ENCODE data around the gene PSKH1. TPM values are rescaled to one million over a fixed set of nuclear protein-coding genes. Genes with fewer than 3 reads are reported as not detected.

PSKH1 gene
- total and polyA plus RNA-seq, 2 donors = 8.8 to 12.6 TPM

GRCh38 chr16:67964477-67965131 is 71.5 kb downstream of the PSKH1 start:
- Histone ChIP-seq H3K27me3 (ENCODE audit: control insufficient read depth in 2 of 2, insufficient read depth in 1 of 2, low read length in 1 of 2) (no peaks in the 10 kb centered on the region), H3K4me1 (ENCODE audit: control insufficient read depth in 2 of 2, insufficient read depth in 2 of 2, low read length in 2 of 2) (peaks cover 48 to 61% of the 10 kb centered on the region in 2 donors), H3K27ac (ENCODE audit: low read depth in 1 of 2, low read length in 1 of 2) (peak overlapping the region; percentile 64 to 93), H3K9me3 (ENCODE audit: control insufficient read depth in 2 of 2, insufficient read depth in 1 of 2, low read length in 1 of 2) (no peaks in the 10 kb centered on the region), H3K36me3 (ENCODE audit: control insufficient read depth in 2 of 2, insufficient read depth in 2 of 2, low read length in 1 of 2) (peaks cover 32 to 41% of the 10 kb centered on the region in 2 donors), H3K4me3 (ENCODE audit: low read length in 2 of 2) (no peak overlapping the region)
- peak in 4 of 9 donors; percentile 68 to 87 (median 71) for DNase-seq (ENCODE audit: low read depth in 6 of 9, low spot score in 9 of 9)
- WGBS = 94% methylated on average over 6 of the region's 6 CpGs

DNA sequence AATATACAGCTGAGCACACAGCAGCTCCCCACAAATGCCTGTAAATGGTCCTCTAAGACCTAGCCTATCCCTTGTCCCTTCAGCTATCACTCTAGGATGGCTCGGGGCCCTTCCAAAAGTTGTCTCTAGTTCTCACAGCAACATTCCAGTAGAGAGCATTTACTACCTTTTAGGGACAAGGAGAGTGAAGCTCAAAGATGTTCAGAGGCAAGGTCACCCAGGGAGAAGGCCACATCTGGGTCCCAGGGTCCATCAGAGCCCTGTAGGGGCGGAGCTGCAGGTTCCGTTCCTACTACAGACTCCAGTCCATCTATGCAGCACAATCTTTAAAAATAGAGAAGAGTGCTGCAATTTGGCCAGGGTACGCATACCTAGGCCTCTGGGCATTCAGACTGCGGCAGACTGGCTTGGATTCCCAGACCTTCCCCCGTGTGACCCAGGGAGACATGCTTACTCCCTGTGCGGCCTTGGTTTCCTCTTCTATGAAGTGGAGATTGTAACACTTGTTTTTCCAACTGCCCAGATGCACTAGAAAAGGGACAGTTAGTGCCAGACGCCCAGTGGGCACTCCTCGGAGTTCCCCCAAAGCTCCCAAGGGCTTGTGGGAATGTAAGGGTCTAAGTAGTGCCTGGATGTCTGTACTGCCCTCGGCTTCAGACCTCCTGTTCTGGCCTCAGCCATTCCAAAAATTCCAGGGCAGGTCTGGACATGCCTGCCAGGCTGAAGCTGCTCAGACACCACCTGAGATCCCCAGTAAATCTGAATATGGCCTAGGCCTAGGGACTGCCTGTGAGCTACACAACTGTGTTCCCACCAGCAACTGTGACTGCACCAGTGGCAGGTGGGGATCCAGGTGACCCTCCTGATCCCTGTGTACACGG is 72.9 kb downstream of the PSKH1 start:
- H3K4me3 ChIP-seq (ENCODE audit: low read length in 2 of 2) = no peak overlapping the region
- H3K27ac ChIP-seq (ENCODE audit: low read depth in 1 of 2, low read length in 1 of 2) = peak overlapping the region; percentile 46 to 93
- no peaks in the 10 kb centered on the region for H3K9me3 ChIP-seq (ENCODE audit: control insufficient read depth in 2 of 2, insufficient read depth in 1 of 2, low read length in 1 of 2)
- WGBS = 95% methylated on average over 11 of the region's 11 CpGs
- H3K4me1 ChIP-seq (ENCODE audit: control insufficient read depth in 2 of 2, insufficient read depth in 2 of 2, low read length in 2 of 2) = peaks cover 48 to 61% of the 10 kb centered on the region in 2 donors
- DNase-seq (ENCODE audit: low read depth in 6 of 9, low spot score in 9 of 9) = no peak
- no peaks in the 10 kb centered on the region for H3K27me3 ChIP-seq (ENCODE audit: control insufficient read depth in 2 of 2, insufficient read depth in 1 of 2, low read length in 1 of 2)
- H3K36me3 ChIP-seq (ENCODE audit: control insufficient read depth in 2 of 2, insufficient read depth in 2 of 2, low read length in 1 of 2) = peaks cover 21 to 28% of the 10 kb centered on the region in 2 donors

DNA sequence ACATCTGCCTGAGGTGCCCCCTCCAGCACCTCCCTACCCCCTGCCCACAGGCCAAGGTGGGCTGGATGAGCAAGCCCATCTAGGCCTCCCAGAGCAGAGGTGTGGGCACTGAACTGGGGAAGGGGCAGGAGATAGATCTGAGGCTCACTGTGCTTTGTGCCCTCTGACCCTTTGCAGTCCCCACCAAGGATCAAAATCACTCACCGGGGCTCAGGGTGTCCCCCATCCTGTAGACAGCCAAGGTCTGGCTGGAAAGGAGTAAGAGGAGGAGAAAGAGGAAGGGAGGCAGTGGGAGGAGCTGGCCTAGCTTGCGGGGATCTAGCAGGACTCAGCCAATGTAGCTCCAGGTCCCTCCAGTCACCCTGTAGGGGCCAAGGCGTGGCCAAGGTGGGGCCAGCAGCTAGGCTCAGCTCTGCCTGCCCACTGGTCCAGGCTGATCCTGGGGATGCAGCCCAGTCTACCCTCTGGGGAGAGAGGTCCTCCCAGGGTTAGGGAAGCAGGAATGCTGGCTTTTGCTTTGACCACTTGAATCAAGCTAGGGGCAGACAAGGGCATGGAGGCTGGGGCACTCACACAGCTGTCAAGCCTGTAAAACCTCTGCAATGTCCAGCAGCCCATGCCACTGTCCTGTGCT is 73.6 kb downstream of the PSKH1 start:
- DNase-seq (ENCODE audit: low read depth in 6 of 9, low spot score in 9 of 9) = no peak
- H3K27ac ChIP-seq (ENCODE audit: low read depth in 1 of 2, low read length in 1 of 2) = peak overlapping the region in 1 of 2 donors; percentile 46

DNA sequence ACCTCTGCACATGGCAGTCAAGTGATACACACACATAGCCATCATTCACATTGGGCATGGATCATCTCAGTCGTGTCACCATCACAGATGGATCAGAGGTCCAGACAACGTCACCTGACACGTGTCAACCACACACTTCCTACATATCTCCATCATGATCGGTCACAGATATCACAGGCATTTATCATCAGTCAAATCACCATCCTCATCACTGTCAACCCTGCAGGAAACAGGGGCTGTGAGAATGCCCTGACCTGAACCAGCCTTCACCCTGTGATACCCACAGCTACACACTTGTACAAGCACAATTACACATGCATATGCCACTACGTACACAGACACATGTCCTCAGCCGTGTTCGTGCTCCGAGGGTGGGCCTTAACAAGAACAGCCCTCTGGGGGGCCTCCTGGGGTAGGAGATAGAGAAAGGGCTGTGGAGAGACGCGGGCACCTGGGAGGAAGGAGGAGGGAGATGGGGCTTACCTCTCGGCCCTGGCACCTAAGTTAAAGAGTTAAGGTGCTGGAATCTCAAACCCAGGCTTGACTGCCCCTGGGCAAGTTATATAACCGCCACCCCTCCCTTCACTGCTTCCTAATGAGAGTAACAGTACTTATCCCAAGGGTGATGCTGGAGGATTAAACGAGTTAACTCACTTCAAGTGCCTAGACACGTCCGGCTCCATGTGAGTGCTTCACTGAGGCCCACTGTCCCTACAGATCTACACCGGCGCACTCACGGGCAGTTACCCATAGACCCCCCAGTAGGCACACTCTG is 74.3 kb downstream of the PSKH1 start:
- Histone ChIP-seq H3K4me3 (ENCODE audit: low read length in 2 of 2) (peak overlapping the region; percentile 55 to 79), H3K27me3 (ENCODE audit: control insufficient read depth in 2 of 2, insufficient read depth in 1 of 2, low read length in 1 of 2) (no peaks in the 10 kb centered on the region), H3K9me3 (ENCODE audit: control insufficient read depth in 2 of 2, insufficient read depth in 1 of 2, low read length in 1 of 2) (no peaks in the 10 kb centered on the region), H3K4me1 (ENCODE audit: control insufficient read depth in 2 of 2, insufficient read depth in 2 of 2, low read length in 2 of 2) (peaks cover 48 to 59% of the 10 kb centered on the region in 2 donors), H3K27ac (ENCODE audit: low read depth in 1 of 2, low read length in 1 of 2) (peak overlapping the region; percentile 68 to 88), H3K36me3 (ENCODE audit: control insufficient read depth in 2 of 2, insufficient read depth in 2 of 2, low read length in 1 of 2) (peaks cover 8 to 14% of the 10 kb centered on the region in 2 donors)
- 32% methylated on average over 18 of the region's 18 CpGs for WGBS
- DNase-seq (ENCODE audit: low read depth in 6 of 9, low spot score in 9 of 9) = peak in 5 of 9 donors; percentile 38 to 81 (median 56)

More for the DNA sequence above, 73.6 kb downstream of the PSKH1 start:
- Histone ChIP-seq H3K4me3 (ENCODE audit: low read length in 2 of 2) (peak overlapping the region in 1 of 2 donors; percentile 55), H3K27me3 (ENCODE audit: control insufficient read depth in 2 of 2, insufficient read depth in 1 of 2, low read length in 1 of 2) (no peaks in the 10 kb centered on the region), H3K4me1 (ENCODE audit: control insufficient read depth in 2 of 2, insufficient read depth in 2 of 2, low read length in 2 of 2) (peaks cover 48 to 61% of the 10 kb centered on the region in 2 donors), H3K36me3 (ENCODE audit: control insufficient read depth in 2 of 2, insufficient read depth in 2 of 2, low read length in 1 of 2) (peaks cover 15 to 21% of the 10 kb centered on the region in 2 donors), H3K9me3 (ENCODE audit: control insufficient read depth in 2 of 2, insufficient read depth in 1 of 2, low read length in 1 of 2) (no peaks in the 10 kb centered on the region)
- 95% methylated on average over 3 of the region's 3 CpGs for WGBS

DNA sequence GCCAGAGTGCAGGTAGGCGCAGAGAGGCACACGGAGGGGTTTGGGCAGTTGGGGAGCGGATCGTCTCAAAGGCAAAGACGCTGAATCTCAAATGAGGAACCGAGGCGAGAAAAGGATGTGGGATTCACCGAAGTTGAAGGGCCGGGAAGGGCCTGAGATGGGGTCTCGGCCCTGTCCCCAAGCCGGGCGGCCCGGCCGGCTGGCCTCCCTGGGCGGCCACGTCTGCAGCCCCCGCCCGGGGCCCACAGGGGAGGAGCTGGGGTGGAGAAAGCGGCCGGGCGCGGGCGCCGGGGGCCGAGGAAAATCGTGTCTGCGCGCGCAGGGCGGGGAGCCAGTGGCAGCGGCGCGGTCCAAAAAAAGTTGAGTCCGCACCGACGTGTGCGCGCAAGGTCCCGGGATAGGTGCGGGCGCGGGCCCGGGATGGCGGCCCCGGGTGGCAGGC is 74.9 kb downstream of the PSKH1 start:
- peak in 1 of 9 donors; percentile 57 for DNase-seq (ENCODE audit: low read depth in 6 of 9, low spot score in 9 of 9)
- H3K27ac ChIP-seq (ENCODE audit: low read depth in 1 of 2, low read length in 1 of 2) = peak overlapping the region; percentile 68 to 88
- peak overlapping the region; percentile 55 to 79 for H3K4me3 ChIP-seq (ENCODE audit: low read length in 2 of 2)
- H3K36me3 ChIP-seq (ENCODE audit: control insufficient read depth in 2 of 2, insufficient read depth in 2 of 2, low read length in 1 of 2) = peaks cover 2 to 7% of the 10 kb centered on the region in 2 donors
- 1% methylated on average over 45 of the region's 45 CpGs for WGBS
- no peaks in the 10 kb centered on the region for H3K27me3 ChIP-seq (ENCODE audit: control insufficient read depth in 2 of 2, insufficient read depth in 1 of 2, low read length in 1 of 2)
- H3K9me3 ChIP-seq (ENCODE audit: control insufficient read depth in 2 of 2, insufficient read depth in 1 of 2, low read length in 1 of 2) = no peaks in the 10 kb centered on the region
- H3K4me1 ChIP-seq (ENCODE audit: control insufficient read depth in 2 of 2, insufficient read depth in 2 of 2, low read length in 2 of 2) = peaks cover 48 to 56% of the 10 kb centered on the region in 2 donors

GRCh38 chr16:67968400-67969253 is 75.6 kb downstream of the PSKH1 start, which contains the start of gene SLC12A4:
Gene SLC12A4, minus strand, starts transcription at chr16:67968637. Its CDS starts 84 bp downstream, at chr16:67968553.
- under 1% methylated on average over 78 of the region's 78 CpGs for WGBS
- Histone ChIP-seq H3K4me1 (ENCODE audit: control insufficient read depth in 2 of 2, insufficient read depth in 2 of 2, low read length in 2 of 2) (peaks cover 44 to 49% of the 10 kb centered on the region in 2 donors), H3K27me3 (ENCODE audit: control insufficient read depth in 2 of 2, insufficient read depth in 1 of 2, low read length in 1 of 2) (no peaks in the 10 kb centered on the region), H3K9me3 (ENCODE audit: control insufficient read depth in 2 of 2, insufficient read depth in 1 of 2, low read length in 1 of 2) (no peaks in the 10 kb centered on the region), H3K27ac (ENCODE audit: low read depth in 1 of 2, low read length in 1 of 2) (peak within 1 kb of the TSS; percentile 72 to 88), H3K4me3 (ENCODE audit: low read length in 2 of 2) (peak within 1 kb of the TSS; percentile 55 to 79), H3K36me3 (ENCODE audit: control insufficient read depth in 2 of 2, insufficient read depth in 2 of 2, low read length in 1 of 2) (peaks cover 0 to 3% of the 10 kb centered on the region in 2 donors)
- DNase-seq (ENCODE audit: low read depth in 6 of 9, low spot score in 9 of 9) = peak in 6 of 9 donors; percentile 68 to 93 (median 85)

DNA sequence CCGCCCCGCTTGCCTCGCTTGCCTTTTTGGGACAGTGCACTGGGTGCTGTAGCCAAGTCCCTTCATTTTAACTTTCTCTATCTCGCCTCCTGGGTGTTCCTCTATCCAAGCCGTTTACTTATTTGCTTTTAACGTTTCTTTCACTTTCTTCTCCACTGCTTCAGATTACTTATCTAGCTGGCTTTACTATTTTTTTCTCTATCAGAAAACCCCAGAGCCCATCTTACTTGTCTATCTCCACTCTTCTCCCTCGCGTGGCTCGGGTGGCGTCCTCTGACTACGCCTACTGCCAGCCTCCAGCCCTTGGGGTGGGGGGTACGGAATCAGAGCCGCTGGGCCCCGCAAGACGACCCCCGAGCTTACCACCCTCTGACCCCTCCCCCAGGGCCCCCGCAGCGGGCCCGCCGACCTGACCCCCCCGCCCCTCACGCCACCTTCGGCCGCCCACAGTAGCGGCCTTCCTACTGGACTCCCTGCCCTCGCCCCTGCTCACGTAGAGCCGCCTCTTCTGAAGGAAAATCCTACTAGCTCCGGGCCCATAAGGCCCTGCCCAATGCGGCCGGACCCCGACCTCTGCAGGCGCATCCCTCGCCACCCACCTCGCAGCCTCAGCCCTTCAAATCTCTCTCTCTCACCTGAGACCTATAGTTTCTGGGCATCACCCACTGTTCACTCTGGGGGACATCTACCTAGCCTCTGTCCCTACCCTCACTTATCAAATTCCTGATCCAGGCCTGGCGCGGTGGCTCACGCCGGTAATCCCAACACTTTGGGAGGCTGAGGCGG is 76.4 kb downstream of the PSKH1 start:
- Histone ChIP-seq H3K9me3 (ENCODE audit: control insufficient read depth in 2 of 2, insufficient read depth in 1 of 2, low read length in 1 of 2) (no peaks in the 10 kb centered on the region), H3K27ac (ENCODE audit: low read depth in 1 of 2, low read length in 1 of 2) (peak overlapping the region; percentile 72 to 88), H3K36me3 (ENCODE audit: control insufficient read depth in 2 of 2, insufficient read depth in 2 of 2, low read length in 1 of 2) (peaks cover 0 to 3% of the 10 kb centered on the region in 2 donors), H3K4me3 (ENCODE audit: low read length in 2 of 2) (peak overlapping the region; percentile 55 to 79), H3K27me3 (ENCODE audit: control insufficient read depth in 2 of 2, insufficient read depth in 1 of 2, low read length in 1 of 2) (no peaks in the 10 kb centered on the region), H3K4me1 (ENCODE audit: control insufficient read depth in 2 of 2, insufficient read depth in 2 of 2, low read length in 2 of 2) (peaks cover 35 to 41% of the 10 kb centered on the region in 2 donors)
- peak in 1 of 9 donors; percentile 56 for DNase-seq (ENCODE audit: low read depth in 6 of 9, low spot score in 9 of 9)
- WGBS = 60% methylated on average over 40 of the region's 40 CpGs

Measured in thymus (tissue), 11 donors.